ENCODE results near the gene KASH5.

KASH5 gene

DNA sequence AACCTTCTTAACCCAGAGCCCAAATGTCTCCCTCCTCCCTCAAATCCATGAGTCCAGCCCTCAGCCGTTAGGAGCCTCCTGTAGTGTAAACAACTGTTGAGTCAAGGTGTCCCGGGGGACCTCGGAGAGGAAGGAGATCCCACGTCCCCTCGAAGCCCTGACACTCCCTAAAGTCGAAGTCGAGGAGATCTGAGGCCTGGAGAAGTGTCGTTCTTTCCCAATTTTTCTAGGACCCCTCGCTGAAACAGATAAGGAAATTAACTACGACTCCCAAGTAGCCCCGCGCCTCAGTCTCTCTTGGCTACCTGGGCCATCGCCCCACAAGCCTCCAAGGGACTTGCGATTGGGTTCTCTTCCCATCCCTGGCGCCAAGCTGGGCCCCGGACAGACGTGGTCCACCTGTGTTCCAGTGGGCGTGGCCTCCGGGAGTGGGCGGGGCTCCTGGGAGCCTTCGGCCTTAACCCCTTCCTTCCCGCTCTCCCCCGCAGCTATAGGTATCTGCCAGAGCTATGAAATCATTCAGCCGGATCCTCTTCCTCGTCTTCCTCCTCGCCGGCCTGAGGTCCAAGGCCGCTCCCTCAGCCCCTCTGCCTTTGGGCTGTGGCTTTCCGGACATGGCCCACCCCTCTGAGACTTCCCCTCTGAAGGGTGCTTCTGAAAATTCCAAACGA is 38.0 kb downstream of the KASH5 start:
- H3K4me2 ChIP-seq: peak overlapping the region; percentile 62 to 93 (median 71)

GRCh38 chr19:49427339-49427738 is 39.3 kb downstream of the KASH5 start:
- Histone ChIP-seq H3K4me3 (no peak overlapping the region), H3K27me3 (peaks cover 100% of the 10 kb centered on the region in 11 experiments), H3K4me1 (peaks cover 36 to 78% (median 63%) of the 10 kb centered on the region in 10 experiments), H3K9me3 (replicated peaks in 1 of 11) (peaks cover 2 to 15% (median 7%) of the 10 kb centered on the region in 11 experiments; a peak in 15 of 22 replicates), H4K20me1 (peaks cover 0 to 20% (median 6%) of the 10 kb centered on the region in 11 experiments; a peak in 11 of 22 replicates), H3K9ac (no peak overlapping the region), H3K27ac (no peak overlapping the region), H3K36me3 (no peaks in the 10 kb centered on the region), H3K4me2 (peak overlapping the region in 2 of 11 experiments; percentile 47 to 56; a peak in 3 of 22 replicates)
- no peak for TF ChIP-seq Cebpa-rat (IDR thresholded peaks at IDR 0.05)

More for the DNA sequence above, 38.0 kb downstream of the KASH5 start:
- Histone ChIP-seq H3K27me3 (peaks cover 99 to 100% (median 100%) of the 10 kb centered on the region in 11 experiments), H3K27ac (no peak overlapping the region), H3K9me3 (replicated peaks in 1 of 11) (peaks cover 0 to 6% (median 2%) of the 10 kb centered on the region in 11 experiments; a peak in 11 of 22 replicates), H3K4me1 (peaks cover 42 to 77% (median 67%) of the 10 kb centered on the region in 10 experiments), H3K36me3 (no peaks in the 10 kb centered on the region), H3K4me3 (peak overlapping the region in 8 of 10 experiments; percentile 3 to 56 (median 20); a peak in 9 of 20 replicates), H4K20me1 (peaks cover 0 to 22% (median 6%) of the 10 kb centered on the region in 11 experiments; a peak in 11 of 22 replicates), H3K9ac (no peak overlapping the region)
- no peak for TF ChIP-seq Cebpa-rat (IDR thresholded peaks at IDR 0.05)

DNA sequence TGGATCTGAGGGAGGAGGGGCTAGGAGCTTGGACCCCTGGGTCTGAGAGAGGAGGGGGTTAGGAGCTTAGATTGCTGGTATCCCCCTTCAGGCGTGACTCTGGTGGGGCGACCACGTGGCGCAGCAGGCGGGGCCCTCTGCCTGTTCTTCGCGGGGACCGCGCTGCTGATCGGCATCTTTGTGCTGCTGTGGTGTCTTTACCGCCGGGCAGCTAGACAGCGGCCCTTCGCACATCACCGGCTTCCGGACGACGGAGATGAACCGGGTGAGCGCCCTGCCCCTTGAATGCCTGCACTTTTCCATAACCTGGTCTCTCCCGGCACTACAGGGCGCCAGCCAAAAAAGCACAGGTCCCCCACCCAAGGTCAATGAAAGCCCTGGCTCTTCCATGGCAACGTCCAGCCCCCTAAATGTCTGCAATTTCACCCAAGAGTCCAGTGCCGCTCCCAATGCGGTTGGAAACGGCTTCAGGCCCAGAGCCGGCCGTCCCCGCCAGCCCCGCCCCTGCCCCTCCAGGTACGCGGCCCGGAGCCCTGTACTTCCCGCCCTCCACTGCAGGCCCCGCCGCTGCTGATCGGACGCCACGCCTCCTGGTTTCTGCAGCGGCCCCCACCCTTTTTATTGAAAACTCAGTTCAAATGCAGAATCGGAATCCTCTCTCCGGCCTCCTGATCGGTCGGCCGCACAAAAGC is 40.0 kb downstream of the KASH5 start:
- Histone ChIP-seq H3K4me1 (peaks cover 30 to 73% (median 58%) of the 10 kb centered on the region in 10 experiments), H3K27me3 (peaks cover 100% of the 10 kb centered on the region in 11 experiments), H3K27ac (no peak overlapping the region), H3K4me2 (peak overlapping the region in 10 of 11 experiments; percentile 21 to 70 (median 50); a peak in 17 of 22 replicates), H3K4me3 (peak overlapping the region in 2 of 10 experiments; percentile 26 to 46; a peak in 2 of 20 replicates), H4K20me1 (peaks cover 0 to 17% (median 5%) of the 10 kb centered on the region in 11 experiments; a peak in 11 of 22 replicates), H3K9ac (no peak overlapping the region), H3K36me3 (no peaks in the 10 kb centered on the region), H3K9me3 (replicated peaks in 1 of 11) (peaks cover 4 to 20% (median 14%) of the 10 kb centered on the region in 11 experiments; a peak in 15 of 22 replicates)
- TF ChIP-seq Cebpa-rat (IDR thresholded peaks at IDR 0.05): no peak

DNA sequence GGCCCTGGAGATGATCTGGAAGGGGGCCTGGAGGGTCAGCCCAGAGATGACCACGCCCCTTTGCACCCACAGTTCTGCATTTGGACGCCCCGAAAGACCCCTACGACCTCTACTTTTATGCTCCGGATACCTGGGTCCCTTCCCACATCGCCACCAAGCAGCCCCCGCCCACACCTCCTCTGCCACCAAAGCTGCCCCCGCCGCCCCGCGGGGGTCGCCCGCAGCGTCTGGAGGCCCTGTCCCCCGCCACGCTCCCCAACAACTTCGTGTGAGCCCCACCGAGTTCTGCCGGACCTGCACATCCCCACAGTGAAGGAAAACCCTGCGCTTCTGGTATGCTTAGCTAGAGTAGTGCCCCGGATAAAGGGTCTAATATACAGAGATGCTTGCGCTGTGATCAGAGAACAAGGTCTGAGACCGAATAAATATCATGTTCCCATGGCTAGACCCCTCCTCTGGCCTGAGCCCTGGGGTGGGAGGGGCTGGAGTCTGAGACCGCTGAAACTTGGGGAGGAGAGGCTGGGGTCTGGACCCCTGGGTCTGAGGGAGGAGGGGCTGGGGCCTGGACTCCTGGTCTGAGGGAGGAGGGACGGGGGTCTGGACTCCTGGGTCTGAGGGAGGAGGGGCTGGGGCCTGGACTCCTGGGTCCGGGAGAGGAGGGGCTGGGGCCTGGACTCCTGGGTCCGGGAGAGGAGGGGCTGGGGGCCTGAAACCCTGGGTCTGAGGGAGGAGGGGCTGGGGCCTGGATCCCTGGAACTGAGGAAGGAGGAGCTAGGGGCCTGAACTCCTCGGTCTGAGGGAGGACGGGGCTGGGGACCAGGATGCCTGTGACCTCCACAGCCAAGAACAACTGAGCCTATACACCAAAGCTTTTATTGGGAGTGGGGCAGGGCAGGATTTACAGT is 40.8 kb downstream of the KASH5 start:
- no peaks in the 10 kb centered on the region for H3K36me3 ChIP-seq
- peaks cover 100% of the 10 kb centered on the region in 11 experiments for H3K27me3 ChIP-seq
- no peak overlapping the region for H3K9ac ChIP-seq
- peak overlapping the region in 9 of 11 experiments; percentile 21 to 70 (median 51); a peak in 11 of 22 replicates for H3K4me2 ChIP-seq
- H3K27ac ChIP-seq: no peak overlapping the region
- TF ChIP-seq Cebpa-rat (IDR thresholded peaks at IDR 0.05): no peak
- 0 out of 20 replicates have a peak overlapping the region, but pooled peaks of 1 of the 10 experiments have one; percentile 26 for H3K4me3 ChIP-seq
- H3K4me1 ChIP-seq: peaks cover 22 to 65% (median 50%) of the 10 kb centered on the region in 10 experiments
- H4K20me1 ChIP-seq: peaks cover 0 to 9% (median 0%) of the 10 kb centered on the region in 11 experiments; a peak in 6 of 22 replicates
- peaks cover 4 to 24% (median 18%) of the 10 kb centered on the region in 11 experiments; a peak in 15 of 22 replicates for H3K9me3 ChIP-seq (replicated peaks in 1 of 11)

DNA sequence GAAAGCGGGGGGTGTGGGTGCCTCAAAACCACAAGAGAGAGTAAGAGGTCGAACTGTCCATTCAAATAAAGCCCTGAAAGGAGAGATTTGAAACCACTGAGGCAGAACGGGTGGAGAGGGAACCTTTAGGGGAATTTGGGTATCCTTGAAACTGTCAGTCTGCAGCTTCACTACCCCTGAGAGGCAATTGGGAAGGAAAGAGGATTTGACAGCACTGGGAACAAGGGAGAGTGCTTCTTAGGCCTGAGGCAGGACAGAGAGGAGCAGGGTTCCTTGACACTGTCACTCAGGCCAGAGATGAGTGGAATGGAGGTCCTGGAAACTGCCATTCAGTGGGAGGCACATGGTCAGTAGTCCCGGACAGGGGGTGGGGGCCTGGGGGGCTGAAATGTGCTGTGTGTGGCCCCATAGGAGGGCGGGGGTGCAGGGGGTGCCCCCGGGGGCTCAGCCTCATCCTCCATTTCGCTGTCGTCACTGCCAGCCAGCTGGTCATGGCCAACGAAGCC is 42.2 kb downstream of the KASH5 start:
- H3K4me1 ChIP-seq: peaks cover 19 to 54% (median 42%) of the 10 kb centered on the region in 10 experiments
- H3K4me2 ChIP-seq: peak overlapping the region in 6 of 11 experiments; percentile 9 to 16 (median 12); a peak in 5 of 22 replicates
- no peaks in the 10 kb centered on the region for H3K36me3 ChIP-seq
- H4K20me1 ChIP-seq: peaks cover 0 to 9% (median 0%) of the 10 kb centered on the region in 11 experiments; a peak in 4 of 22 replicates
- peaks cover 4 to 27% (median 18%) of the 10 kb centered on the region in 11 experiments; a peak in 15 of 22 replicates for H3K9me3 ChIP-seq (replicated peaks in 1 of 11)
- no peak for TF ChIP-seq Cebpa-rat (IDR thresholded peaks at IDR 0.05)
- H3K9ac ChIP-seq: no peak overlapping the region
- no peak overlapping the region for H3K27ac ChIP-seq
- H3K4me3 ChIP-seq: no peak overlapping the region
- H3K27me3 ChIP-seq: peaks cover 100% of the 10 kb centered on the region in 11 experiments

DNA sequence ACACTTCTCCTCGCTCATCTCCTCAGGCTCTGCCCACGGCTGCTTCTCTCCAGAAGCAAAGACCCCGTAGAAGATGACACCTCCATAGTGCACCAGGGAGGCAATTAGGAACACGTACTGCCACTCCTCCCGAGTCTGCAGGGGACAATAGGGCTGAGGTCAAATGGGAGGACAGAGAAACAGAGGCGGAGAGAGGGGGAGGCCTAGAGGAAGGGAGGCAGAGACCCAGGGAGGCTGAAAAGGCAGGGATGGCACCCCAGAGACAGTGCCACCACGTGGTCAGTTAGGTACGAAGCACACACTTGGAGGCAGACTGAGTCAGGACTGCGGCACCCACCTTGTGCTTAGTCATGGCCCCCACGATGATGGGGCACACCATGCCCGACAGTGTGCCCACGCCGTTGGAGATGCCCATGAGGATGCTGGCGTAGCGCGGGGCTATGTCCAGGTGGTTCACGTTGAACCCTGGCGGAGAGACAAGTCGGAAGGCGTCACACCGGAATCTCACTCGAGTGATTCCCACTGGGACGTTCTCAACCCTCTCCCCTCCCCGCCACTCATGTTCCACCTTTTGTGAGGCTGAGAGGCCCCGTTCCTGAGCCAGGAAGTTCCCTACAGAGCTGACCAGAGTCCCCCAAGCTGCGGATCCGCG is 42.8 kb downstream of the KASH5 start:
- H3K27ac ChIP-seq: no peak overlapping the region

GRCh38 chr19:49431330-49431749 is 43.3 kb downstream of the KASH5 start:
- no peak for TF ChIP-seq Cebpa-rat (IDR thresholded peaks at IDR 0.05)
- peaks cover 0 to 10% (median 0%) of the 10 kb centered on the region in 11 experiments; a peak in 5 of 22 replicates for H4K20me1 ChIP-seq
- H3K36me3 ChIP-seq: no peaks in the 10 kb centered on the region
- H3K27me3 ChIP-seq: peaks cover 100% of the 10 kb centered on the region in 11 experiments
- peak overlapping the region in 2 of 11 experiments; percentile 9 to 15; a peak in 1 of 22 replicates for H3K4me2 ChIP-seq
- no peak overlapping the region for H3K9ac ChIP-seq
- peaks cover 10 to 43% (median 31%) of the 10 kb centered on the region in 10 experiments for H3K4me1 ChIP-seq
- no peak overlapping the region for H3K27ac ChIP-seq
- no peak overlapping the region for H3K4me3 ChIP-seq
- H3K9me3 ChIP-seq (replicated peaks in 1 of 11): peaks cover 4 to 32% (median 18%) of the 10 kb centered on the region in 11 experiments; a peak in 15 of 22 replicates

More for the DNA sequence above, 42.8 kb downstream of the KASH5 start:
- Histone ChIP-seq H4K20me1 (peaks cover 0 to 9% (median 0%) of the 10 kb centered on the region in 11 experiments; a peak in 5 of 22 replicates), H3K9ac (no peak overlapping the region), H3K4me1 (peaks cover 16 to 48% (median 36%) of the 10 kb centered on the region in 10 experiments), H3K4me3 (no peak overlapping the region), H3K36me3 (no peaks in the 10 kb centered on the region), H3K9me3 (replicated peaks in 1 of 11) (peaks cover 4 to 29% (median 18%) of the 10 kb centered on the region in 11 experiments; a peak in 15 of 22 replicates), H3K27me3 (peaks cover 100% of the 10 kb centered on the region in 11 experiments), H3K4me2 (peak overlapping the region in 3 of 11 experiments; percentile 9 to 16 (median 15); a peak in 3 of 22 replicates)
- no peak for TF ChIP-seq Cebpa-rat (IDR thresholded peaks at IDR 0.05)

All from BLaER1 treated with 17β-estradiol and CSF1 and Interleukin-3, amounts not matched to agents 10 nM and 100 nM (cell line).